CD14-positive monocyte (primary cell): ENCODE measurements around the gene SEMA6B. TPM values are rescaled to one million over a fixed set of nuclear protein-coding genes. Genes with fewer than 3 reads are reported as not detected.
A peak's percentile ranks its signal among the peaks of the same experiment; 100 is the strongest.

Source experiments
- DNase-seq, 3 donors: peaks; one replicate each; pipeline ENCODE4 v3.0.0-alpha.2; 2011 to 2022
- H2AFZ ChIP-seq: 2 replicates; pipeline ENCODE4 v1.6.0; 2012; ENCODE audit warnings: mild to moderate bottlenecking, low read depth, low read length, inconsistent platforms; ENCODE audit not compliant: insufficient read depth, poor library complexity, severe bottlenecking
- H3K27ac ChIP-seq, 2 donors: 1 replicate in 1 of 2; 2 replicates in 1 of 2; pipeline ENCODE4 v1.5.1; 2012 to 2013; ENCODE audit warnings: low read length in 2 of 2, control low read depth in 1 of 2, inconsistent platforms in 1 of 2, low read depth in 1 of 2, mild to moderate bottlenecking in 1 of 2
- H3K27me3 ChIP-seq, 2 donors: one replicate each; pipeline versions ENCODE4 v1.6.0 to v1.6.1; 2011 to 2013; ENCODE audit warnings: low read length in 2 of 2; ENCODE audit not compliant: control insufficient read depth in 2 of 2, insufficient read depth in 2 of 2
- H3K36me3 ChIP-seq, 2 donors: replicated peaks in 1 of 2; 1 replicate in 1 of 2; 2 replicates in 1 of 2; pipeline versions ENCODE4 v1.5.1 to v1.6.1; 2012 to 2013; ENCODE audit warnings: low read length in 2 of 2, control low read depth in 1 of 2, inconsistent platforms in 1 of 2, mild to moderate bottlenecking in 1 of 2; ENCODE audit not compliant: insufficient read depth in 2 of 2, control insufficient read depth in 1 of 2
- H3K4me1 ChIP-seq, 2 donors: 1 replicate in 1 of 2; 2 replicates in 1 of 2; pipeline versions ENCODE4 v1.5.1 to v1.6.1; 2012 to 2013; ENCODE audit warnings: low read length in 2 of 2, control low read depth in 1 of 2, inconsistent platforms in 1 of 2, mild to moderate bottlenecking in 1 of 2, moderate library complexity in 1 of 2; ENCODE audit not compliant: insufficient read depth in 2 of 2, control insufficient read depth in 1 of 2
- H3K4me2 ChIP-seq: replicated peaks from 2 replicates; pipeline ENCODE3; 2012; ENCODE audit warnings: low read length, moderate library complexity, mild to moderate bottlenecking; ENCODE audit not compliant: poor library complexity, severe bottlenecking; ENCODE audit errors: extremely low read depth
- H3K4me3 ChIP-seq, 3 experiments: fragments of 200-600 bp in 1 of 3; sonication (generic) in 1 of 3; replicated peaks in 1 of 3; 1 replicate in 2 of 3; 2 replicates in 1 of 3; pipeline ENCODE4 v1.5.1; 2011 to 2013; ENCODE audit warnings: low read length in 3 of 3, mild to moderate bottlenecking in 3 of 3, control low read depth in 2 of 3, low read depth in 2 of 3, inconsistent platforms in 1 of 3, moderate library complexity in 1 of 3
- H3K79me2 ChIP-seq: 2 replicates; pipeline ENCODE4 v1.6.0; 2012; ENCODE audit warnings: mild to moderate bottlenecking, control low read depth, inconsistent platforms, low read length, moderate library complexity; ENCODE audit not compliant: insufficient read depth
- H3K9ac ChIP-seq: 2 replicates; pipeline ENCODE4 v1.6.0; 2017; ENCODE audit warnings: low read length, mild to moderate bottlenecking; ENCODE audit not compliant: insufficient read depth, poor library complexity, severe bottlenecking
- H3K9me3 ChIP-seq, 2 donors: replicated peaks in 1 of 2; 1 replicate in 1 of 2; 2 replicates in 1 of 2; pipeline versions ENCODE4 v1.5.1 to v1.6.1; 2012 to 2013; ENCODE audit warnings: low read length in 2 of 2, control low read depth in 1 of 2; ENCODE audit not compliant: control insufficient read depth in 1 of 2, insufficient read depth in 1 of 2
- H4K20me1 ChIP-seq: 2 replicates; pipeline ENCODE4 v1.6.0; 2012; ENCODE audit warnings: mild to moderate bottlenecking, low read length, control low read depth, moderate library complexity; ENCODE audit not compliant: insufficient read depth
- H3K27ac Mint-ChIP-seq, 7 donors: one replicate each; pipeline ENCODE4 v1.8.0; 2020; ENCODE audit warnings: mild to moderate bottlenecking in 7 of 7, mixed read lengths in 7 of 7, moderate library complexity in 6 of 7, inconsistent platforms in 2 of 7
- H3K27me3 Mint-ChIP-seq, 3 donors: one replicate each; pipeline ENCODE4 v1.8.0; 2021 to 2022; ENCODE audit warnings: low read depth in 3 of 3, mild to moderate bottlenecking in 3 of 3, mixed read lengths in 3 of 3, moderate library complexity in 3 of 3, inconsistent platforms in 1 of 3
- H3K36me3 Mint-ChIP-seq, 2 donors: one replicate each; pipeline ENCODE4 v1.8.0; 2020; ENCODE audit warnings: mixed read lengths in 2 of 2, inconsistent platforms in 1 of 2, mild to moderate bottlenecking in 1 of 2
- H3K4me1 Mint-ChIP-seq: one replicate; pipeline ENCODE4 v1.8.0; 2020; ENCODE audit warnings: mild to moderate bottlenecking, mixed read lengths
- H3K4me3 Mint-ChIP-seq, 2 donors: one replicate each; pipeline ENCODE4 v1.8.0; 2020; ENCODE audit warnings: mild to moderate bottlenecking in 2 of 2, mixed read lengths in 2 of 2, moderate library complexity in 1 of 2
- H3K9me3 Mint-ChIP-seq, 7 donors: one replicate each; pipeline ENCODE4 v1.8.0; 2020 to 2022; ENCODE audit warnings: mixed read lengths in 7 of 7, mild to moderate bottlenecking in 6 of 7, moderate library complexity in 6 of 7, inconsistent platforms in 2 of 7
- WGBS: methylation state at CpG from one replicate; pipeline ENCODE4 v1.1.5; 2013; ENCODE audit warnings: missing lambda C conversion rate; ENCODE audit not compliant: insufficient coverage; 5-methylcytosine and 5-hydroxymethylcytosine counted together
- intact Hi-C, 2 donors: fragments of 100-400 bp; cut with micrococcal nuclease; formaldehyde crosslinking; loops; one replicate each; pipeline versions ENCODE4 v1.15.0 to v1.15.1; 2023
- polyA plus RNA-seq, 3 donors: library from polyadenylated mRNA; depleted of rRNA in 1 of 3; unstranded in 2 of 3; stranded (reverse) in 1 of 3; fragments of 300-500 nt in 2 of 3; fragments of >200 nt in 1 of 3; fragmentation: Illumina TruSeq in 2 of 3; gene quantifications; 1 replicate in 2 of 3; 2 replicates in 1 of 3; pipeline ENCODE4 v1.2.3, GENCODE V29; 2012 to 2021
- TF ChIP-seq, protein P1 (sequence below): fragments of 200-600 bp; IDR thresholded peaks from one replicate; pipeline ENCODE4 v1.8.0; 2022; ENCODE audit warnings: antibody characterized with exemption, mild to moderate bottlenecking

SEMA6B gene
- polyA plus RNA-seq, 3 donors = 0.12 to 1.6 (median 0.87) TPM

DNA sequence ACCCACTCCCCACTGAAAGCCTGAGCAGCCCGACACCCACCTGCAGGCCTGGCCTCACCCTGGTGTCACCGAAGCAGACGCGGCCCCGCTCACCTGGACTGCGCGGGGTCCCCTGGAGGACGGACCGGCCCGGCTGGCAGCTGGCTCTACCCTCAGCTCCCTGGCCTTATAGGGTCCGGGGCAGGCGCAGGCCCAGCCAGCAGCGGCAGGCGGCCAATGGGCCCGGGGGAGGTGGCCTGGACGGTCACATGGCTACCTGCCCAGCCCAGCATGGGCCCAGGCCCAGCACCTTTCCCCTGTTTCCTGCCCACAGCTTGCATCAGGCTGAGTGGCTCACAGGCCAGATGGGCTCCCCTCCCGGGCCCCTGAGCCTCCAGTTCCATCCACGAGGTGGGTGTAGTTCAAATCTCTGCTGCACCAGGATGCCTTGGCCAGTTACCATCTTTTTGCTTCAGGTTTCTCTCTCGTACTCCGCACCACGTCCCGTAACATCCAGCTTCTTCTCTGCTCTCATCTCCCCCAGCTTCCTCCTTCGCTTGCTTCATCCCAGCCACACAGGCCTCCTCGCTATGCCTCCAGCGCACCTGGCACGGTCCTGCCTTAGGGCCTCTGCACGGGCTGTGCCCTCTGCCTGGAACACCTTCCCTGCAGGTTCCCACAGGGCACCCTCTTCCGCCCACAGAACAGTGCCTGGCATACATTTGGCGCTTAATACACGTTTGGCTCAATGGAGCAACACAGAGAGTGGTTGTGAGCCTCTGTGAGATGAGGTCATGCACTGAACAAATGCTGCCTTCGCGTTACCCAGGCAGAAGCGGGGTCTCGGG lies 40.9 kb downstream of the SEMA6B start, which contains the start of gene PLIN4:
Gene PLIN4 (minus strand): TSS at position 142 of the 827 bp plus-strand sequence. CDS start 214 bp downstream, outside the sequence.
- H3K36me3 Mint-ChIP-seq = no peaks in the 10 kb centered on the region
- no peak for DNase-seq
- peak within 1 kb of the TSS in 1 of 7 donors; percentile 20 for H3K27ac Mint-ChIP-seq
- Histone ChIP-seq H3K4me1 (no peaks in the 10 kb centered on the region), H3K9ac (no peak within 1 kb of the TSS), H3K36me3 (no peaks in the 10 kb centered on the region), H3K27ac (no peak within 1 kb of the TSS), H3K9me3 (no peaks in the 10 kb centered on the region), H3K79me2 (no peaks in the 10 kb centered on the region), H2AFZ (no peak within 1 kb of the TSS), H3K4me2 (no peak within 1 kb of the TSS), H3K4me3 (no peak within 1 kb of the TSS), H4K20me1 (no peaks in the 10 kb centered on the region), H3K27me3 (no peaks in the 10 kb centered on the region)
- intact Hi-C loops = no loop called here
- no peaks in the 10 kb centered on the region for H3K4me1 Mint-ChIP-seq
- WGBS = 74% methylated on average over 34 of the region's 34 CpGs
- H3K9me3 Mint-ChIP-seq = peaks cover 0 to 2% (median 0%) of the 10 kb centered on the region in 7 donors
- no peak within 1 kb of the TSS for H3K4me3 Mint-ChIP-seq
- peaks cover 0 to 13% (median 9%) of the 10 kb centered on the region in 3 donors for H3K27me3 Mint-ChIP-seq
- TF ChIP-seq, protein P1, sequence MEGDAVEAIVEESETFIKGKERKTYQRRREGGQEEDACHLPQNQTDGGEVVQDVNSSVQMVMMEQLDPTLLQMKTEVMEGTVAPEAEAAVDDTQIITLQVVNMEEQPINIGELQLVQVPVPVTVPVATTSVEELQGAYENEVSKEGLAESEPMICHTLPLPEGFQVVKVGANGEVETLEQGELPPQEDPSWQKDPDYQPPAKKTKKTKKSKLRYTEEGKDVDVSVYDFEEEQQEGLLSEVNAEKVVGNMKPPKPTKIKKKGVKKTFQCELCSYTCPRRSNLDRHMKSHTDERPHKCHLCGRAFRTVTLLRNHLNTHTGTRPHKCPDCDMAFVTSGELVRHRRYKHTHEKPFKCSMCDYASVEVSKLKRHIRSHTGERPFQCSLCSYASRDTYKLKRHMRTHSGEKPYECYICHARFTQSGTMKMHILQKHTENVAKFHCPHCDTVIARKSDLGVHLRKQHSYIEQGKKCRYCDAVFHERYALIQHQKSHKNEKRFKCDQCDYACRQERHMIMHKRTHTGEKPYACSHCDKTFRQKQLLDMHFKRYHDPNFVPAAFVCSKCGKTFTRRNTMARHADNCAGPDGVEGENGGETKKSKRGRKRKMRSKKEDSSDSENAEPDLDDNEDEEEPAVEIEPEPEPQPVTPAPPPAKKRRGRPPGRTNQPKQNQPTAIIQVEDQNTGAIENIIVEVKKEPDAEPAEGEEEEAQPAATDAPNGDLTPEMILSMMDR = no peak

DNA sequence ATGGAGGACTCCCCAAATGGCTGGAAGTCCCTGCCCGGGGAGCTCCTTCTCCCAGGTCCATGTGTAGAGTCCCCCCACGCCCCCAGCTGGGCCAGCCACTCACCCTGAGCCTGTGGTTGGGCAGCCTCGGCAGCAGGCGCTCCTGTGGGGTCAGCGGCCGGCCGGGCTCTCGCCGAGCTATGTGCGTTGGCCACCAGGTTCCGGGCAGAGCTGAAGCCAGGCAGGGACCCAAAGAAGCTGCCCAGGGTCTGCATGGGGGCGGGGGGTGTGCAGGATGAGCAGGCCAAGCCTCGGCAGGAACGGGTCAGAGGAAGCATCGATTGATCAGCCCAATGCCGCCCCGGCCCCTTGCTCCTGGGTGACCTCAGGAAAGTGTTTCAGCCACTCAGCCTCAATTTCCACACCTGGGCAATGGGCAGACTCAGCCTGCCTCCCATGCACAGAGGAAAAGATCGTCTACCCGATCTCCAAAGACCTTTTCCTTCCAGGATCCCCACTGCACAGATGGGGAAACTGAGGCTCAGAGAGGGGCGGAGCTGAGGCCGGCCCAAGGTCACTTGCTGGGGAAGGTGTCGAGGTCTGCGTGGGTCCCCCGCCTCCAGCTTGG lies 41.9 kb downstream of the SEMA6B start:
- no peak overlapping the region for H3K27ac Mint-ChIP-seq
- peaks cover 0 to 2% (median 0%) of the 10 kb centered on the region in 7 donors for H3K9me3 Mint-ChIP-seq
- peaks cover 0 to 13% (median 8%) of the 10 kb centered on the region in 3 donors for H3K27me3 Mint-ChIP-seq
- H3K27ac ChIP-seq = no peak overlapping the region
- H4K20me1 ChIP-seq = no peaks in the 10 kb centered on the region
- no peak for DNase-seq
- no peak overlapping the region for H2AFZ ChIP-seq
- H3K4me3 ChIP-seq = no peak overlapping the region
- no peaks in the 10 kb centered on the region for H3K9me3 ChIP-seq
- H3K36me3 Mint-ChIP-seq = no peaks in the 10 kb centered on the region
- H3K36me3 ChIP-seq = no peaks in the 10 kb centered on the region
- 83% methylated on average over 16 of the region's 24 CpGs for WGBS
- H3K4me3 Mint-ChIP-seq = no peak overlapping the region
- TF ChIP-seq, protein P1 = no peak
- intact Hi-C loops = no loop called here
- no peak overlapping the region for H3K4me2 ChIP-seq
- H3K4me1 Mint-ChIP-seq = no peaks in the 10 kb centered on the region
- H3K27me3 ChIP-seq = no peaks in the 10 kb centered on the region
- no peaks in the 10 kb centered on the region for H3K79me2 ChIP-seq
- no peaks in the 10 kb centered on the region for H3K4me1 ChIP-seq
- no peak overlapping the region for H3K9ac ChIP-seq
